ENCODE results near the gene AGXT. TPM values are rescaled to one million over a fixed set of nuclear protein-coding genes. Genes with fewer than 3 reads are reported as not detected.

Gene AGXT
- total RNA-seq, 1 experiment from 2014 or later = 0.34 TPM

GRCh38 chr2:240916571-240917008, 48.0 kb downstream of the AGXT start:
- ATAC-seq = peak; percentile 46
- Histone ChIP-seq H3K4me1 (ENCODE audit: control insufficient read depth in 1 of 2, insufficient read depth in 2 of 2, low read length in 2 of 2) (peaks cover 5 to 22% of the 10 kb centered on the region in 2 experiments; a peak in 3 of 4 replicates), H3K27ac (ENCODE audit: low read depth, low read length) (no peak overlapping the region), H3K4me3 (replicated peaks in 1 of 2; ENCODE audit: low read depth in 1 of 2, low read length in 2 of 2) (no peak overlapping the region), H3K4me2 (ENCODE audit: low read length) (peak overlapping the region; percentile 17; the same call in 1 of the 2 replicates), H3K79me2 (ENCODE audit: insufficient read depth, low read length) (no peaks in the 10 kb centered on the region), H3K9me2 (ENCODE audit: insufficient read depth) (no peaks in the 10 kb centered on the region), H3K27me3 (ENCODE audit: insufficient read depth, low read length) (no peaks in the 10 kb centered on the region), H3K9me3 (ENCODE audit: control insufficient read depth in 1 of 2, insufficient read depth in 1 of 2, low read depth in 1 of 2, low read length in 2 of 2) (no peaks in the 10 kb centered on the region), H3K9ac (ENCODE audit: low read length) (no peak overlapping the region), H2AFZ (ENCODE audit: low read depth, low read length, poor library complexity, severe bottlenecking) (no peak overlapping the region), H4K20me1 (ENCODE audit: insufficient read depth) (no peaks in the 10 kb centered on the region), H3K36me3 (ENCODE audit: control insufficient read depth in 1 of 2, insufficient read depth in 2 of 2, low read length in 2 of 2) (no peaks in the 10 kb centered on the region)
- BruUV-seq (replicated peaks) = no TSS peak
- intact Hi-C loops (cut with micrococcal nuclease) = no loop called here
- TF ChIP-seq ZFX (IDR thresholded peaks at IDR 0.05) = no peak
- TF ChIP-seq CTCF (IDR thresholded peaks at IDR 0.05 in 2 of 3, conservative IDR thresholded peaks at IDR 0.05 in 1 of 3; ENCODE audit: borderline replicate concordance in 1 of 3, insufficient read depth in 1 of 3, low read depth in 2 of 3, low read length in 2 of 3) = no peak
- no peak for TF ChIP-seq FOSL1 (IDR thresholded peaks at IDR 0.05; ENCODE audit: low read depth)
- TF ChIP-seq EGR1 (IDR thresholded peaks at IDR 0.05; ENCODE audit: low read depth) = no peak
- no peak for TF ChIP-seq EZH2 (IDR thresholded peaks at IDR 0.05)
- no peak for TF ChIP-seq SIN3A (IDR thresholded peaks at IDR 0.05; ENCODE audit: low read depth)
- RAD21 ChIA-PET (ENCODE audit: low non-redundant PET in 1 of 2, low total read pairs in 2 of 2, uncharacterized antibody in 2 of 2, unreplicated experiment in 2 of 2) = no interaction called here
- no peak for DNase-seq (ENCODE audit: low read depth, low spot score)
- POLR2A ChIA-PET = no interaction called here
- CTCF ChIA-PET = no interaction called here

GRCh38 chr2:240917009-240917683, 48.5 kb downstream of the AGXT start:
- no peak overlapping the region for H3K27ac ChIP-seq (ENCODE audit: low read depth, low read length)
- no peaks in the 10 kb centered on the region for H3K9me3 ChIP-seq (ENCODE audit: control insufficient read depth in 1 of 2, insufficient read depth in 1 of 2, low read depth in 1 of 2, low read length in 2 of 2)
- H3K27me3 ChIP-seq (ENCODE audit: insufficient read depth, low read length) = no peaks in the 10 kb centered on the region
- BruUV-seq (replicated peaks) = no TSS peak
- no peak overlapping the region for H3K4me3 ChIP-seq (replicated peaks in 1 of 2; ENCODE audit: low read depth in 1 of 2, low read length in 2 of 2)
- no peak overlapping the region for H2AFZ ChIP-seq (ENCODE audit: low read depth, low read length, poor library complexity, severe bottlenecking)
- POLR2A ChIA-PET = no interaction called here
- H3K4me1 ChIP-seq (ENCODE audit: control insufficient read depth in 1 of 2, insufficient read depth in 2 of 2, low read length in 2 of 2) = peaks cover 5 to 27% of the 10 kb centered on the region in 2 experiments; a peak in 3 of 4 replicates
- RAD21 ChIA-PET (ENCODE audit: low non-redundant PET in 1 of 2, low total read pairs in 2 of 2, uncharacterized antibody in 2 of 2, unreplicated experiment in 2 of 2) = no interaction called here
- H3K9ac ChIP-seq (ENCODE audit: low read length) = no peak overlapping the region
- ATAC-seq (no peak), DNase-seq (ENCODE audit: low read depth, low spot score) (no peak)
- H3K79me2 ChIP-seq (ENCODE audit: insufficient read depth, low read length) = no peaks in the 10 kb centered on the region
- CTCF ChIA-PET = no interaction called here
- H3K9me2 ChIP-seq (ENCODE audit: insufficient read depth) = no peaks in the 10 kb centered on the region
- no peaks in the 10 kb centered on the region for H3K36me3 ChIP-seq (ENCODE audit: control insufficient read depth in 1 of 2, insufficient read depth in 2 of 2, low read length in 2 of 2)
- H4K20me1 ChIP-seq (ENCODE audit: insufficient read depth) = no peaks in the 10 kb centered on the region
- no peak overlapping the region for H3K4me2 ChIP-seq (ENCODE audit: low read length)
- intact Hi-C loops (cut with micrococcal nuclease) = no loop called here
- TF ChIP-seq SP1 (IDR thresholded peaks at IDR 0.05; ENCODE audit: low read depth) = no peak
- no peak for TF ChIP-seq YY1 (IDR thresholded peaks at IDR 0.05; ENCODE audit: extremely low read depth, insufficient replicate concordance, low read depth, low read length)
- no peak for TF ChIP-seq CEBPB (IDR thresholded peaks at IDR 0.05; ENCODE audit: low read depth)
- TF ChIP-seq ZFX (IDR thresholded peaks at IDR 0.05) = no peak
- no peak for TF ChIP-seq MAX (IDR thresholded peaks at IDR 0.05)
- TF ChIP-seq TCF7L2 (IDR thresholded peaks at IDR 0.05; ENCODE audit: borderline replicate concordance, extremely low read depth, insufficient read depth, insufficient read length) = no peak
- TF ChIP-seq RAD21 (IDR thresholded peaks at IDR 0.05; ENCODE audit: low read depth) = no peak
- TF ChIP-seq FOSL1 (IDR thresholded peaks at IDR 0.05; ENCODE audit: low read depth) = no peak
- no peak for TF ChIP-seq POLR2A (IDR thresholded peaks at IDR 0.05; ENCODE audit: borderline replicate concordance, extremely low read depth, insufficient read depth, insufficient read length)
- TF ChIP-seq EGR1 (IDR thresholded peaks at IDR 0.05; ENCODE audit: low read depth) = no peak
- no peak for TF ChIP-seq CTCF (IDR thresholded peaks at IDR 0.05 in 2 of 3, conservative IDR thresholded peaks at IDR 0.05 in 1 of 3; ENCODE audit: borderline replicate concordance in 1 of 3, insufficient read depth in 1 of 3, low read depth in 2 of 3, low read length in 2 of 3)
